Measurements from ENCODE around the gene RAP1A.

RAP1A gene

DNA sequence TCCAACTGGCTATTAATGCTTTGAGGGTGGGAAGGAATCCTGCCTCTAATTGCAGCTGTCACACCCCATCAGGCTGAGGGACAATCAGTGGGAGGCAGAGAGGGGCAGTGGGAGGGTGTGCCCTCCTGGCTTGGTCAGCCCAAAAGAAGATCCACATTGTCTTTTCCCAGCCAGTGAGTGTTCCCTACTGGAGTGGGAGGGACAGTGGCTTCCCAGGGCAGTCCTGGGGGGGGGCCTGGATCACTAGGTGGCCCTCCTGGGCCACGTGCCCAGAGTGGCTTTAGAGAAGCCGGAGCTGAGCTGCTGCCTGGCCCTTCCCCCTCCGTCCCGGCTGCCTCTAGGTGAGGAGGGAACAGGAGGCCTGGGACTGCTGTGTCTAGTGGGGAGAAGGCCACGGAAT lies 105.6 kb downstream of the RAP1A start:
- DNase-seq (no peak), ATAC-seq (replicated peaks) (no peak)
- peak overlapping the region; percentile 52 to 66 for H3K27ac Mint-ChIP-seq
- H3K27me3 Mint-ChIP-seq = no peaks in the 10 kb centered on the region
- H3K9me3 Mint-ChIP-seq = no peaks in the 10 kb centered on the region
- peaks cover 13% of the 10 kb centered on the region in 2 donors for H3K4me1 Mint-ChIP-seq (ENCODE audit: low read depth in 2 of 2)
- H3K36me3 Mint-ChIP-seq (ENCODE audit: insufficient read depth) = no peaks in the 10 kb centered on the region
- no peak overlapping the region for H3K4me3 Mint-ChIP-seq

- DNase-seq (no peak), ATAC-seq (replicated peaks) (no peak)
- no peak overlapping the region for H3K27ac Mint-ChIP-seq
- no peaks in the 10 kb centered on the region for H3K36me3 Mint-ChIP-seq (ENCODE audit: insufficient read depth)
- H3K4me3 Mint-ChIP-seq = no peak overlapping the region
- peaks cover 9 to 13% of the 10 kb centered on the region in 2 donors for H3K4me1 Mint-ChIP-seq (ENCODE audit: low read depth in 2 of 2)
- no peaks in the 10 kb centered on the region for H3K27me3 Mint-ChIP-seq
- no peaks in the 10 kb centered on the region for H3K9me3 Mint-ChIP-seq
These were observed 107.5 kb downstream of the RAP1A start for GRCh38 chr1:111727056-111727455.

- no peaks in the 10 kb centered on the region for H3K9me3 Mint-ChIP-seq
- H3K4me1 Mint-ChIP-seq (ENCODE audit: low read depth in 2 of 2) = no peaks in the 10 kb centered on the region
- no peak overlapping the region for H3K27ac Mint-ChIP-seq
- no peaks in the 10 kb centered on the region for H3K27me3 Mint-ChIP-seq
- ATAC-seq (replicated peaks) = no peak
- DNase-seq = no peak
- no peak overlapping the region for H3K4me3 Mint-ChIP-seq
- no peaks in the 10 kb centered on the region for H3K36me3 Mint-ChIP-seq (ENCODE audit: insufficient read depth)
These were observed 109.8 kb downstream of the RAP1A start for GRCh38 chr1:111729271-111729921.

GRCh38 chr1:111729946-111730681 lies 110.5 kb downstream of the RAP1A start:
- ATAC-seq (replicated peaks) (no peak), DNase-seq (no peak)
- Mint-ChIP-seq H3K27ac (peak overlapping the region in 1 of 2 donors; percentile 8), H3K27me3 (no peaks in the 10 kb centered on the region), H3K4me3 (no peak overlapping the region), H3K9me3 (no peaks in the 10 kb centered on the region), H3K36me3 (ENCODE audit: insufficient read depth) (no peaks in the 10 kb centered on the region), H3K4me1 (ENCODE audit: low read depth in 2 of 2) (no peaks in the 10 kb centered on the region)

DNA sequence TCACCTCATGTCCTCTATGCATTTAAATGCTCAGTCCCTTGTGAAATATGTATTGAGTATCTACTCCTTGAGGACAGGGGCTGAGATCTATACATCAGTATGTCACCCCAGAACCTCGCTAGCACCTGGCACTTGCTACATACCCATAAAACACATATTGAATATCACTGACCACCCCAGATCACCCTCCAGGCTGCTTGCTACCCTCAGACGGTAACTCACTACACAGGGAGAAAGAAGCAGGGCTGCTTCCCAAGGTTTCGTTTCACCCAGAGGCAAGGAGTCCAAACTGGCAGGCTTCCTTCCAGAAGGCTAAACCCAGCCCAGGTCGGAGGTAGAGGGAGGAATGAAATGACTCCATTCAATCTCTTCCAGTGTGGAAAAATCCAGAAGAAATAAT lies 111.1 kb downstream of the RAP1A start:
- Mint-ChIP-seq H3K36me3 (ENCODE audit: insufficient read depth) (no peaks in the 10 kb centered on the region), H3K4me1 (ENCODE audit: low read depth in 2 of 2) (no peaks in the 10 kb centered on the region)

DNA sequence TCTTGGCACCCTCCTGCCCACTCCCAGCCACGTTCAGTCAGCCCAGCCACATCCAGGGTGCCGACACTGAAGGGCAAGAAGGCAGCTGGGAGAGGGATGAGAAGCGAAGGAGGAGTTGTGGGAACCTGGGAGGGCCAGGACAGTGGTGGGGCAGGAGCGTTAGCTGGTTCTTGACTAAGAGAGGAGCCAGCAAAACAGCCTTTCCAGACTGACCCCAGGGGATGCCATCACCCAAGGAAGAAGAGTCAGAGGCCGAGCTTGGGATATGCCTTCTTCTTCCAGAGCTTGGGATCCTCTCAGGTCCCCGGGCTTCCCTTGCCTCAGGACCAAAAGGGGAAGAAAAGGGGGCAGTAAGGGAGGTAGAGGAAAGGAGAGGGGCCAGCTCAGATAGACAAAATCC lies 112.4 kb downstream of the RAP1A start:
- Mint-ChIP-seq H3K4me1 (ENCODE audit: low read depth in 2 of 2) (no peaks in the 10 kb centered on the region), H3K36me3 (ENCODE audit: insufficient read depth) (no peaks in the 10 kb centered on the region), H3K27me3 (peaks cover under 1 to 1% of the 10 kb centered on the region in 2 donors), H3K27ac (no peak overlapping the region), H3K4me3 (no peak overlapping the region), H3K9me3 (no peaks in the 10 kb centered on the region)
- ATAC-seq (replicated peaks) = no peak
- no peak for DNase-seq

More for the DNA sequence above, 111.1 kb downstream of the RAP1A start:
- no peaks in the 10 kb centered on the region for H3K9me3 Mint-ChIP-seq
- no peak overlapping the region for H3K4me3 Mint-ChIP-seq
- ATAC-seq (replicated peaks) (no peak), DNase-seq (no peak)
- H3K27me3 Mint-ChIP-seq = no peaks in the 10 kb centered on the region
- H3K27ac Mint-ChIP-seq = no peak overlapping the region

GRCh38 chr1:111732718-111733117 lies 113.1 kb downstream of the RAP1A start:
- H3K27me3 Mint-ChIP-seq = peaks cover 8 to 9% of the 10 kb centered on the region in 2 donors
- no peaks in the 10 kb centered on the region for H3K9me3 Mint-ChIP-seq
- no peak overlapping the region for H3K4me3 Mint-ChIP-seq
- no peaks in the 10 kb centered on the region for H3K36me3 Mint-ChIP-seq (ENCODE audit: insufficient read depth)
- peaks cover 2 to 6% of the 10 kb centered on the region in 2 donors for H3K4me1 Mint-ChIP-seq (ENCODE audit: low read depth in 2 of 2)
- no peak for ATAC-seq (replicated peaks)
- H3K27ac Mint-ChIP-seq = peak overlapping the region in 1 of 2 donors; percentile 76
- no peak for DNase-seq

GRCh38 chr1:111733183-111733991 lies 113.8 kb downstream of the RAP1A start:
- Mint-ChIP-seq H3K27me3 (peaks cover 9 to 14% of the 10 kb centered on the region in 2 donors), H3K9me3 (no peaks in the 10 kb centered on the region), H3K36me3 (ENCODE audit: insufficient read depth) (no peaks in the 10 kb centered on the region), H3K27ac (peak overlapping the region in 1 of 2 donors; percentile 76), H3K4me1 (ENCODE audit: low read depth in 2 of 2) (peaks cover 6 to 11% of the 10 kb centered on the region in 2 donors), H3K4me3 (no peak overlapping the region)
- DNase-seq (no peak), ATAC-seq (replicated peaks) (peak; percentile 32)

DNA sequence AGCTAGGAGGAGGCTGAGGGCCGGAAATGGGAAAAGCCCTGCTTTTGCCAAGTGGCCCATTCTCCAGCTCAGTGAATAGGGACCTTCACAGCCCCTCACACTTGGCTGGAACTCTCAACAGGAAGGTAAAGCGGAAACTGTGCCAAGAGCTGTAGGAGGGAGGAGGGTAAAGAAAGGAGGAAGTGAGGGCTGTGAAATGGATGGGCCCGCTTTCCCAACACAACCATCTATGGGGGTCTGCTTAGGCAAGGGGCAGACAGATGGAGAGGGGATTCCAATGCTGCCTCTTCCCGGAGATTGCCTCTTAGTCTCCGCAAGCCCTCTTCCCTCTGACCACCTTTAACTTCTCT lies 114.4 kb downstream of the RAP1A start:
- no peaks in the 10 kb centered on the region for H3K36me3 Mint-ChIP-seq (ENCODE audit: insufficient read depth)
- DNase-seq (no peak), ATAC-seq (replicated peaks) (no peak)
- peak overlapping the region in 1 of 2 donors; percentile 76 for H3K27ac Mint-ChIP-seq
- H3K27me3 Mint-ChIP-seq = peaks cover 9 to 14% of the 10 kb centered on the region in 2 donors
- peaks cover 8 to 15% of the 10 kb centered on the region in 2 donors for H3K4me1 Mint-ChIP-seq (ENCODE audit: low read depth in 2 of 2)
- H3K9me3 Mint-ChIP-seq = no peaks in the 10 kb centered on the region
- H3K4me3 Mint-ChIP-seq = no peak overlapping the region

GRCh38 chr1:111734426-111734825 lies 114.8 kb downstream of the RAP1A start:
- peaks cover 8 to 16% of the 10 kb centered on the region in 2 donors for H3K4me1 Mint-ChIP-seq (ENCODE audit: low read depth in 2 of 2)
- peaks cover 9 to 14% of the 10 kb centered on the region in 2 donors for H3K27me3 Mint-ChIP-seq
- DNase-seq = no peak
- no peaks in the 10 kb centered on the region for H3K9me3 Mint-ChIP-seq
- H3K4me3 Mint-ChIP-seq = no peak overlapping the region
- H3K27ac Mint-ChIP-seq = no peak overlapping the region
- ATAC-seq (replicated peaks) = no peak
- no peaks in the 10 kb centered on the region for H3K36me3 Mint-ChIP-seq (ENCODE audit: insufficient read depth)

DNA sequence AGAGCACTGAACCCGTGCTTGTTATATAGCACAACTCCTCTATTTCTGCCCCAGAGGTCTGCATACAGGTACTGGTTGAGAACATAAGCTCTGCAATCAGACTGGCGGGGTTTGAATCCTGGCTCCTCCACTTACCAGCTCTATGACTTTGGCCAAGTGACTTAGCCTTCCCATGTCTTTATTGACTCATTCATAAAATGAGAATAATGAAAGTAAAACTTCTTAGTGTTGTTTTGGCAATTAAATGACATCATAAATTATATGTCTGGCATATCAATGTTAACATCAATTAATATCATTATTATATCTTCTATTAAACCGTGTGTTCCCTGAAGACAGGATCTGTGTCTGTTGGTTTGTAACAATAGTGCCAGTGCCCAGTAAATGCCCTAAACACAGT lies 115.3 kb downstream of the RAP1A start:
- H3K9me3 Mint-ChIP-seq = no peaks in the 10 kb centered on the region
- no peak for ATAC-seq (replicated peaks)
- DNase-seq = no peak
- H3K4me1 Mint-ChIP-seq (ENCODE audit: low read depth in 2 of 2) = peaks cover 11 to 18% of the 10 kb centered on the region in 2 donors
- H3K27ac Mint-ChIP-seq = no peak overlapping the region
- H3K4me3 Mint-ChIP-seq = no peak overlapping the region
- peaks cover 14 to 17% of the 10 kb centered on the region in 2 donors for H3K27me3 Mint-ChIP-seq
- H3K36me3 Mint-ChIP-seq (ENCODE audit: insufficient read depth) = peaks cover 4% of the 10 kb centered on the region

GRCh38 chr1:111735321-111735720 lies 115.7 kb downstream of the RAP1A start:
- no peak for DNase-seq
- Mint-ChIP-seq H3K27me3 (peaks cover 18 to 21% of the 10 kb centered on the region in 2 donors), H3K4me1 (ENCODE audit: low read depth in 2 of 2) (peaks cover 13 to 23% of the 10 kb centered on the region in 2 donors), H3K36me3 (ENCODE audit: insufficient read depth) (peaks cover 7% of the 10 kb centered on the region), H3K4me3 (no peak overlapping the region), H3K9me3 (no peaks in the 10 kb centered on the region), H3K27ac (no peak overlapping the region)
- ATAC-seq (replicated peaks) = no peak

DNA sequence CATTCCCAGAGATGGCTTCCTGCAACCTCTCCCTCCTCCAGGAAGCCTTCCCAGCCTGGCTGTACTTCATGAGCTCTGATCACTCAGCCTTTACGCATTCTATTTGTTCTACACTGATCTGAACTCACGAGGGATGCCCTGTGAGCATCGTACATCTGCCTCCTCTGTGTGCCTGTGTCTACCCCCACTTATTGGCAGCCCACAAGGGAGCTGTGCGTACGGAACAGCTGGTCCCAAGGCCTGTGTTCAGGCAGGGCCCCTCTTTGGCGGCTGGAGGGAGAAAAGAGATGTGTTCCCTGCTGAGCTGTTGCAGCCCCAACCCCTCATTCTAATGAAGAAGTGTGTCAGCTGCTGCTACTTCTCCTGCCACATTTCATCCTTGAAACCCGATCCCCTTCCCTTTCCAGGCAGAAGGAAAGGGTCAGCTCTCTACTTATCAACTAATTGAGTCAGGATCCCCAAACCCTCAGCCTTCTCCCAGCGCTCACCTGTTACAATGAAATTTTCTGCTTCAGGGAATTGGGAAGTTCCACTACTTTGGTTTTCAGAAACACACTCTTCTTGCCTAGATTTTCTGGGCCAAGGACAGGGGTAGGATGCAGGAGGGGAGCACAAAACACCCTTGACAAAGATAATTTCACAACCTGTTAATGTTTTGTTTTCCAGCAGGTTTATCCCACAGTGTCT lies 116.4 kb downstream of the RAP1A start:
- DNase-seq = no peak
- no peaks in the 10 kb centered on the region for H3K9me3 Mint-ChIP-seq
- H3K27me3 Mint-ChIP-seq = peaks cover 25 to 27% of the 10 kb centered on the region in 2 donors
- peaks cover 15 to 26% of the 10 kb centered on the region in 2 donors for H3K4me1 Mint-ChIP-seq (ENCODE audit: low read depth in 2 of 2)
- no peak overlapping the region for H3K4me3 Mint-ChIP-seq
- ATAC-seq (replicated peaks) = no peak
- no peak overlapping the region for H3K27ac Mint-ChIP-seq
- peaks cover 9% of the 10 kb centered on the region for H3K36me3 Mint-ChIP-seq (ENCODE audit: insufficient read depth)
